Stomach (tissue), 9 donors: ENCODE results near the gene GOLGA6A. TPM values are rescaled to one million over a fixed set of nuclear protein-coding genes. Genes with fewer than 3 reads are reported as not detected.

Source experiments
- DNase-seq, 2 donors: peaks; one replicate each; pipeline versions ENCODE4 v3.0.0 to v3.0.0-alpha.2; 2013 to 2019
- H3K27ac ChIP-seq, 5 donors: fragments of 200-600 bp in 4 of 5; sonication (generic) in 4 of 5; one replicate each; pipeline ENCODE4 v1.5.1; 2013 to 2019; ENCODE audit warnings: mild to moderate bottlenecking in 1 of 5, moderate library complexity in 1 of 5
- H3K27me3 ChIP-seq, 3 donors: fragments of 200-600 bp; sonication (generic); one replicate each; pipeline ENCODE4 v1.5.1; 2017 to 2019; ENCODE audit warnings: mixed run types in 1 of 3
- H3K36me3 ChIP-seq, 4 donors: fragments of 200-600 bp; sonication (generic); 1 replicate in 3 of 4; 2 replicates in 1 of 4; pipeline ENCODE4 v1.5.1; 2016 to 2019
- H3K4me1 ChIP-seq, 4 donors: fragments of 200-600 bp; sonication (generic); one replicate each; pipeline ENCODE4 v1.5.1; 2016 to 2019
- H3K4me3 ChIP-seq, 4 donors: fragments of 200-600 bp; sonication (generic) in 3 of 4; one replicate each; pipeline ENCODE4 v1.5.1; 2016 to 2019; ENCODE audit warnings: mild to moderate bottlenecking in 1 of 4
- H3K9me3 ChIP-seq, 4 donors: fragments of 200-600 bp; sonication (generic); one replicate each; pipeline ENCODE4 v1.5.1; 2016 to 2019
- CTCF ChIP-seq, 7 experiments: fragments of 450-650 bp in 4 of 7; fragments of 200-600 bp in 3 of 7; sonication (generic) in 3 of 7; IDR thresholded peaks; one replicate each; pipeline ENCODE4 v1.5.1; 2016 to 2019; ENCODE audit warnings: antibody characterized with exemption in 7 of 7, control low read depth in 2 of 7, mild to moderate bottlenecking in 1 of 7
- EP300 ChIP-seq: sonication (generic); formaldehyde crosslinking; IDR thresholded peaks from one replicate; pipeline ENCODE4 v1.6.1; 2017; ENCODE audit warnings: antibody characterized with exemption
- POLR2A ChIP-seq, 4 donors: fragments of 450-650 bp; IDR thresholded peaks; one replicate each; pipeline ENCODE4 v1.6.1; 2016; ENCODE audit warnings: antibody characterized with exemption in 4 of 4, control low read depth in 2 of 4, mild to moderate bottlenecking in 1 of 4, moderate library complexity in 1 of 4
- POLR2AphosphoS5 ChIP-seq, 3 donors: sonication (generic); formaldehyde crosslinking; IDR thresholded peaks; one replicate each; pipeline ENCODE4 v1.6.1; 2016; ENCODE audit warnings: antibody characterized with exemption in 3 of 3
- WGBS, 5 donors: extraction: QIAGEN DNeasy Blood & Tissue Kit in 3 of 5; methylation state at CpG; one replicate each; pipeline versions ENCODE4 v1.1.5 to v1.1.7; 2013 to 2018; 5-methylcytosine and 5-hydroxymethylcytosine counted together
- intact Hi-C: fragments of 100-400 bp; cut with DNase I; formaldehyde crosslinking; loops from one replicate; pipeline ENCODE4 v1.15.1; 2023; ENCODE audit warnings: low total_unique reads
- polyA plus RNA-seq, 3 donors: library from polyadenylated mRNA; stranded (reverse); fragments of 200-250 nt; gene quantifications; one replicate each; pipeline ENCODE4 v1.2.3, GENCODE V29; 2013
- total RNA-seq, 5 donors: library from RNA; depleted of rRNA; stranded (reverse); fragments of >200 nt; gene quantifications; one replicate each; pipeline versions ENCODE4 v1.1.0 to v1.2.3, GENCODE V29; 2014 to 2016
- donor health status: healthy with polysubstance abuse.
- donor health status: Bipolar disorder and iron deficiency.
- donor health status: healthy.

Gene GOLGA6A
- total and polyA plus RNA-seq, 8 donors, result 1.1 TPM; not detected in 7

GRCh38 chr15:74028646-74029045 lies 53.7 kb downstream of the GOLGA6A start:
- intact Hi-C loops, result no loop called here
- 49 to 67% (median 54%) methylated on average over 3 of the region's 3 CpGs for WGBS, 5 donors
- no peak for DNase-seq
- Histone ChIP-seq H3K4me1 (peaks cover 0 to 42% (median 17%) of the 10 kb centered on the region in 4 donors), H3K27me3 (no peaks in the 10 kb centered on the region), H3K36me3 (peaks cover 42 to 97% (median 78%) of the 10 kb centered on the region in 4 donors), H3K9me3 (no peaks in the 10 kb centered on the region), H3K4me3 (no peak overlapping the region), H3K27ac (peak overlapping the region in 1 of 5 donors; percentile 64)
- no peak for TF ChIP-seq POLR2A (IDR thresholded peaks at IDR 0.05)
- TF ChIP-seq EP300, result no peak
- no peak for TF ChIP-seq POLR2AphosphoS5 (IDR thresholded peaks at IDR 0.05)
- no peak for TF ChIP-seq CTCF (IDR thresholded peaks at IDR 0.05)

- Histone ChIP-seq H3K4me3 (no peak overlapping the region), H3K4me1 (peaks cover 0 to 51% (median 22%) of the 10 kb centered on the region in 4 donors), H3K36me3 (peaks cover 42 to 97% (median 78%) of the 10 kb centered on the region in 4 donors), H3K9me3 (no peaks in the 10 kb centered on the region), H3K27ac (peak overlapping the region in 2 of 5 donors; percentile 1 to 64), H3K27me3 (no peaks in the 10 kb centered on the region)
- TF ChIP-seq CTCF (IDR thresholded peaks at IDR 0.05), result no peak
- TF ChIP-seq EP300, result no peak
- no peak for TF ChIP-seq POLR2AphosphoS5 (IDR thresholded peaks at IDR 0.05)
- TF ChIP-seq POLR2A (IDR thresholded peaks at IDR 0.05), result no peak
- intact Hi-C loops, result no loop called here
- WGBS, 5 donors, result 42 to 75% (median 71%) methylated on average over 3 of the region's 3 CpGs
- peak in 1 of 2 donors; percentile 30 for DNase-seq
Measured at GRCh38 chr15:74027688-74028087, 54.7 kb downstream of the GOLGA6A start.

- Histone ChIP-seq H3K9me3 (no peaks in the 10 kb centered on the region), H3K4me3 (no peak overlapping the region), H3K27me3 (no peaks in the 10 kb centered on the region), H3K4me1 (peaks cover 0 to 53% (median 22%) of the 10 kb centered on the region in 4 donors), H3K36me3 (peaks cover 42 to 97% (median 80%) of the 10 kb centered on the region in 4 donors), H3K27ac (peak overlapping the region in 1 of 5 donors; percentile 22)
- 65 to 81% (median 75%) methylated on average over 5 of the region's 5 CpGs for WGBS, 5 donors
- peak in 1 of 2 donors; percentile 8 for DNase-seq
- intact Hi-C loops, result no loop called here
- no peak for TF ChIP-seq POLR2A (IDR thresholded peaks at IDR 0.05)
- TF ChIP-seq EP300, result no peak
- no peak for TF ChIP-seq POLR2AphosphoS5 (IDR thresholded peaks at IDR 0.05)
- TF ChIP-seq CTCF (IDR thresholded peaks at IDR 0.05), result no peak
Measured at GRCh38 chr15:74025436-74025835, 56.9 kb downstream of the GOLGA6A start.

GRCh38 chr15:74024687-74025086 lies 57.7 kb downstream of the GOLGA6A start:
- intact Hi-C loops, result no loop called here
- WGBS, 5 donors, result 36 to 75% (median 71%) methylated on average over 2 of the region's 2 CpGs
- H3K27ac ChIP-seq, result peak overlapping the region in 2 of 5 donors; percentile 1 to 35
- no peak overlapping the region for H3K4me3 ChIP-seq
- no peaks in the 10 kb centered on the region for H3K9me3 ChIP-seq
- no peak for TF ChIP-seq POLR2A (IDR thresholded peaks at IDR 0.05)
- no peak for TF ChIP-seq CTCF (IDR thresholded peaks at IDR 0.05)
- no peak for TF ChIP-seq POLR2AphosphoS5 (IDR thresholded peaks at IDR 0.05)
- TF ChIP-seq EP300, result no peak
- H3K4me1 ChIP-seq, result peaks cover 0 to 53% (median 22%) of the 10 kb centered on the region in 4 donors
- no peaks in the 10 kb centered on the region for H3K27me3 ChIP-seq
- H3K36me3 ChIP-seq, result peaks cover 42 to 95% (median 74%) of the 10 kb centered on the region in 4 donors
- DNase-seq, result no peak
